ENCODE data around the gene EDA2R. TPM values are rescaled to one million over a fixed set of nuclear protein-coding genes. Genes with fewer than 3 reads are reported as not detected.

Gene EDA2R
- polyA plus RNA-seq, 3 donors, result 0.03 TPM; not detected in 2

DNA sequence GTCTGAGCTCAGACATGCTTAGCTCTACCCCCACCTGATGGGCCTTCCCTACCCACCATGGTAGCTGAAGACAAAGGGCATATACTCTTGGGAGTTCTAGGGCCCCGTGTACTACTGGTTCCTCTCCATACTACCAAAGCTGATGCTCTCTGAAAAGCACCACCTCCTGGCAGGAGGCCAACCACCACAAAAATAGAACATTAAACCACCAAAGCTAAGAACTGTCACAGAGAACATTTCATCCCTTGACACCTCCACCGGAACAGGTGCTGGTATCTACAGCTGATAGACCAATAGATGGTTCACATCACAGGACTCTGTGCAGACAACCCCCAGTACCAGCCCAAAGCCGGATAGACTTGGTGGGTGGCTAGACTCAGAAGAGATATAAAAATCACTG, 13.4 kb downstream of the EDA2R start:
- TF ChIP-seq, protein P1, sequence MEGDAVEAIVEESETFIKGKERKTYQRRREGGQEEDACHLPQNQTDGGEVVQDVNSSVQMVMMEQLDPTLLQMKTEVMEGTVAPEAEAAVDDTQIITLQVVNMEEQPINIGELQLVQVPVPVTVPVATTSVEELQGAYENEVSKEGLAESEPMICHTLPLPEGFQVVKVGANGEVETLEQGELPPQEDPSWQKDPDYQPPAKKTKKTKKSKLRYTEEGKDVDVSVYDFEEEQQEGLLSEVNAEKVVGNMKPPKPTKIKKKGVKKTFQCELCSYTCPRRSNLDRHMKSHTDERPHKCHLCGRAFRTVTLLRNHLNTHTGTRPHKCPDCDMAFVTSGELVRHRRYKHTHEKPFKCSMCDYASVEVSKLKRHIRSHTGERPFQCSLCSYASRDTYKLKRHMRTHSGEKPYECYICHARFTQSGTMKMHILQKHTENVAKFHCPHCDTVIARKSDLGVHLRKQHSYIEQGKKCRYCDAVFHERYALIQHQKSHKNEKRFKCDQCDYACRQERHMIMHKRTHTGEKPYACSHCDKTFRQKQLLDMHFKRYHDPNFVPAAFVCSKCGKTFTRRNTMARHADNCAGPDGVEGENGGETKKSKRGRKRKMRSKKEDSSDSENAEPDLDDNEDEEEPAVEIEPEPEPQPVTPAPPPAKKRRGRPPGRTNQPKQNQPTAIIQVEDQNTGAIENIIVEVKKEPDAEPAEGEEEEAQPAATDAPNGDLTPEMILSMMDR (IDR thresholded peaks at IDR 0.05), result no peak
- H4K20me1 ChIP-seq (ENCODE audit: insufficient read depth, low read length), result no peaks in the 10 kb centered on the region
- H3K36me3 ChIP-seq (replicated peaks in 1 of 2; ENCODE audit: control insufficient read depth in 1 of 2, insufficient read depth in 2 of 2, low read length in 2 of 2), result no peaks in the 10 kb centered on the region
- H3K9ac ChIP-seq (ENCODE audit: insufficient read depth, low read length, poor library complexity, severe bottlenecking), result no peak overlapping the region
- H3K27me3 ChIP-seq (ENCODE audit: control insufficient read depth in 2 of 2, insufficient read depth in 2 of 2, low read length in 2 of 2), result no peaks in the 10 kb centered on the region
- peaks cover 0 to 9% (median 4%) of the 10 kb centered on the region in 7 donors for H3K9me3 Mint-ChIP-seq
- WGBS (ENCODE audit: insufficient coverage), result no CpG with 5 or more reads among the region's 3 CpGs
- H3K27ac Mint-ChIP-seq, result no peak overlapping the region
- no peaks in the 10 kb centered on the region for H3K4me1 Mint-ChIP-seq
- H3K27ac ChIP-seq (ENCODE audit: low read depth in 1 of 2, low read length in 2 of 2), result no peak overlapping the region
- intact Hi-C loops (cut with micrococcal nuclease), result no loop called here
- no peak for DNase-seq
- H3K4me1 ChIP-seq (ENCODE audit: control insufficient read depth in 1 of 2, insufficient read depth in 2 of 2, low read length in 2 of 2), result no peaks in the 10 kb centered on the region
- peaks cover 0 to 5% of the 10 kb centered on the region in 2 donors for H3K9me3 ChIP-seq (replicated peaks in 1 of 2; ENCODE audit: control insufficient read depth in 1 of 2, insufficient read depth in 1 of 2, low read length in 2 of 2)
- H3K27me3 Mint-ChIP-seq (ENCODE audit: low read depth in 3 of 3), result peaks cover 0 to 2% (median 1%) of the 10 kb centered on the region in 3 donors
- H3K36me3 Mint-ChIP-seq, result no peaks in the 10 kb centered on the region
- no peaks in the 10 kb centered on the region for H3K79me2 ChIP-seq (ENCODE audit: insufficient read depth, low read length)
- H3K4me3 Mint-ChIP-seq, result no peak overlapping the region
- H2AFZ ChIP-seq (ENCODE audit: insufficient read depth, low read depth, low read length, poor library complexity, severe bottlenecking), result no peak overlapping the region
- no peak overlapping the region for H3K4me2 ChIP-seq (replicated peaks; ENCODE audit: extremely low read depth, low read length, poor library complexity, severe bottlenecking)
- H3K4me3 ChIP-seq (replicated peaks in 1 of 3; ENCODE audit: low read depth in 2 of 3, low read length in 3 of 3), result no peak overlapping the region

DNA sequence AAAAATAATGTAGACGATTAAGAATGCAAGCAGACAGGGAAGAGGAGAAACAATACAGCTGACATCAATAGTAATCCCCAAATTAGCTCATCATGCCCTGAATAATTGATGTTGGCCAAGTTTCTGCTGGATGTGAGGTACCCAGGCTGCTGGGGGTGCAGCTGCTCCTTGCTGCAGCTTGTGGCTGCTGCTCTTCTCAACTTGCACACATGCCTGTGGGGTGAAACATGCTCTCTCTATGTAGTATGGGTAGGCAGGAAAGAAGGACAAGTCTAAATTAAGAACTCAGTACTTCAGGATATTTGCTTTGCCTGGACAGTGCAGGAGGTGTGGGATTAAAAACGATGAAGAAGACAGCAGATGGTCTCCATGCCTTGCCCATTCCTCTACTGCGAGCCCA, 16.7 kb downstream of the EDA2R start:
- Mint-ChIP-seq H3K4me3 (no peak overlapping the region), H3K4me1 (no peaks in the 10 kb centered on the region), H3K36me3 (no peaks in the 10 kb centered on the region), H3K27ac (no peak overlapping the region), H3K27me3 (ENCODE audit: low read depth in 3 of 3) (peaks cover 0 to 2% (median 1%) of the 10 kb centered on the region in 3 donors), H3K9me3 (peaks cover 0 to 6% (median 4%) of the 10 kb centered on the region in 7 donors)
- Histone ChIP-seq H3K36me3 (replicated peaks in 1 of 2; ENCODE audit: control insufficient read depth in 1 of 2, insufficient read depth in 2 of 2, low read length in 2 of 2) (no peaks in the 10 kb centered on the region), H3K4me2 (replicated peaks; ENCODE audit: extremely low read depth, low read length, poor library complexity, severe bottlenecking) (no peak overlapping the region), H2AFZ (ENCODE audit: insufficient read depth, low read depth, low read length, poor library complexity, severe bottlenecking) (no peak overlapping the region), H3K79me2 (ENCODE audit: insufficient read depth, low read length) (no peaks in the 10 kb centered on the region), H3K4me3 (replicated peaks in 1 of 3; ENCODE audit: low read depth in 2 of 3, low read length in 3 of 3) (no peak overlapping the region), H3K4me1 (ENCODE audit: control insufficient read depth in 1 of 2, insufficient read depth in 2 of 2, low read length in 2 of 2) (no peaks in the 10 kb centered on the region), H4K20me1 (ENCODE audit: insufficient read depth, low read length) (no peaks in the 10 kb centered on the region), H3K27me3 (ENCODE audit: control insufficient read depth in 2 of 2, insufficient read depth in 2 of 2, low read length in 2 of 2) (no peaks in the 10 kb centered on the region), H3K27ac (ENCODE audit: low read depth in 1 of 2, low read length in 2 of 2) (no peak overlapping the region), H3K9me3 (replicated peaks in 1 of 2; ENCODE audit: control insufficient read depth in 1 of 2, insufficient read depth in 1 of 2, low read length in 2 of 2) (peaks cover 0 to 5% of the 10 kb centered on the region in 2 donors), H3K9ac (ENCODE audit: insufficient read depth, low read length, poor library complexity, severe bottlenecking) (no peak overlapping the region)
- TF ChIP-seq, protein P1 (IDR thresholded peaks at IDR 0.05), result no peak
- no peak for DNase-seq
- intact Hi-C loops (cut with micrococcal nuclease), result no loop called here
- WGBS (ENCODE audit: insufficient coverage), result no CpG with 5 or more reads among the region's 3 CpGs
